ENCODE results near the gene SPG21.

SPG21 gene

GRCh38 chr15:64934023-64934422, 55.7 kb downstream of the SPG21 start:
- no peak for DNase-seq

- DNase-seq: no peak
These were observed 58.3 kb downstream of the SPG21 start for GRCh38 chr15:64931381-64931780.

- no peak for DNase-seq
These were observed 58.8 kb downstream of the SPG21 start for GRCh38 chr15:64930778-64931371.

- DNase-seq: no peak
These were observed 59.6 kb downstream of the SPG21 start for GRCh38 chr15:64930019-64930652.

GRCh38 chr15:64928626-64929220, 61.0 kb downstream of the SPG21 start:
- DNase-seq: no peak

GRCh38 chr15:64926661-64927060, 63.1 kb downstream of the SPG21 start:
- no peak for DNase-seq

- no peak for DNase-seq
These were observed 64.1 kb downstream of the SPG21 start for GRCh38 chr15:64925335-64926330.

- no peak for DNase-seq
These were observed 66.2 kb downstream of the SPG21 start for GRCh38 chr15:64923546-64923945.

GRCh38 chr15:64921711-64922110, 68.0 kb downstream of the SPG21 start:
- no peak for DNase-seq

GRCh38 chr15:64919721-64920120, 70.0 kb downstream of the SPG21 start:
- no peak for DNase-seq

- DNase-seq: no peak
These were observed 72.5 kb downstream of the SPG21 start for GRCh38 chr15:64917211-64917610.

GRCh38 chr15:64916365-64916764, 73.3 kb downstream of the SPG21 start:
- DNase-seq: no peak

GRCh38 chr15:64915518-64916227, 74.0 kb downstream of the SPG21 start:
- no peak for DNase-seq
